NCI-H2196 (cell line): Measurements from ENCODE around the gene FYN.
"Not testable (repeated sequence)": the region's sequence is repeated elsewhere in the genome, so short reads cannot be mapped to it uniquely, and the experiment has no call there.

Experiments used
- DNase-seq: peaks from one replicate; lab custom pipeline; 2025; ENCODE audit not compliant: unreplicated experiment; lab: John Stamatoyannopoulos, UW

Gene FYN

DNA sequence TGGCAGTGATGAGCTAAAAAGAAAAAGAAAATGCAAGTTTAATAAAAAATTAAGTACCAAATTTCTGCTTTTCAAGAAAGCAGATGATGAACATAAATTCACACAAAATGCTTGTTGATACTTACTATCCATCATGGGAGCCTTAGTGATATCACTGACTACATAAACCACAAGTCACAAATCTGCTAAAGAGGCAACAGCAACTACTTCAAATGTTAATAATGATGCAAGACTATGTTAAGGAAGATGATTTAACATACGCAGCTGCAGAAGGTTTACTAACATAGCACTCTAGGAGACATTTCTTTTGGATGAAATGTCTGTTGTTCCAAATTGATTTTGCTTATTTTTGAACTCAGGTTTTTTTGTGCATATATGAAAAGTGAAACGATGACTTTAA lies 18.6 kb downstream of the FYN start:
- no peak for DNase-seq

DNA sequence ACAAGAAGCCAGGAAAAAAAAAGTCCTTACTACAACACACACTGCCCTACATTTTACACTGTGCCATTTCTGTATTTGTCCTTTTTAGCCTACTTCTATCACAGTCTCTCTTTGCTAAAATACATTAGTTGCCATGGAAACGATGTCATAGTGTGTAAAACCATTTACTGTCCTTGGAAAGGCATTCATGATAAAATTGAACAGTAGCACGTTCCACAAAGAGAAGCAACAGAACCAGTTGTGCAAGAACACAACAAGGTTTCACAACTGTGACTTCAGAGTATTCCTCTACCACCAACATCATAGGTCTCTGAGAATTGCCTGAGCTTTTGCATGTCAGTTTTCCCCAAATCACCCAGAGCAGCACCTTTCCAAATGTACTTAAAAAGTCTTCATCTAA lies 20.5 kb downstream of the FYN start:
- DNase-seq = no peak

DNA sequence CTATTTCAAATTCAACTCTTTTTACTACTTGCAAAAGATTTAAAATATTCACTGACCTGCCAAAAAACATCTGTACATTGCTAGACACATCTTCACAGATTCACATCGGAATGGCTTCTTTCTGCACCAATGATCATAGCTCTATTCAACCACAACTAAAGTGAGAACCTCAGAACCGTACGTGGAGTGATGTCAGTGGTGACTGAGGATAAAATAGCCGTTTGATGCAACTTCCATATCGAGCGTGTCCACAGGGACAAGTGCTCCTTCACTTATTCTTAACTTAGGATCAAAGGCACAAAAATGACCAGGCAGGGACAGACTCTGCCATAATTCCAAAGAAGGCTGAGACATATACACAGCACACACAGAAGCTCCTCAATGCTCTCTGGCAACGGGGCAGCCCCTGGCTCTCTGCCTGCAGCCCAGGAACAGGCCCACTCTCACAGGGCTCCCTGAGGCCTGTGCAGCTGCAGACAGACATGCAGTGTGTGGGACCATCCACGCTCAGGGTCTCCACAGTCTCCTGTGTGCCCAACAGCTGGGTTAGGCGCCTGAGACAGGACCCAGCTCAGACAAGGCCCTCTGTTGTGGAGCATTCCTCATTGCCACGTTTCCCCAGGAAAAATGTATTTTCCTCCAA lies 22.8 kb downstream of the FYN start:
- DNase-seq = no peak

DNA sequence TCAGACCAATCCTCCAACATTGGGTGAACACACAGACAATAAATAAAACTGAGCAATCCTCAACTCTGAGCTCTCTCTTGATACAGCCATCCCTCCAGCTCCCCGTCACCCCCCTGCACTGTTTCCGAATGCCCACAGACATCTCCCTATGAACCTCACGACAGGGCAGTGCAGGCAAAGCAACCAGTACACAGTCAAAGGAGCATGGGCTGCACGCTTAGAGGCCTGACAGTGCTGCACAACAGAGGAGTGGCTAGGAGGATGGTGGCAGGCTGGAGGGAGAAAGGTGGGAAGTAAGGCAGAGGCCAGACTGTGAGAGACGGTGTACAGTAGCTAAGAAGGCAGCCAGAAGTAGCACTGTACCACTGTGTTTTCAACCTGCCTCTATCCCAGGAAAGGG lies 24.0 kb downstream of the FYN start:
- DNase-seq = no peak

DNA sequence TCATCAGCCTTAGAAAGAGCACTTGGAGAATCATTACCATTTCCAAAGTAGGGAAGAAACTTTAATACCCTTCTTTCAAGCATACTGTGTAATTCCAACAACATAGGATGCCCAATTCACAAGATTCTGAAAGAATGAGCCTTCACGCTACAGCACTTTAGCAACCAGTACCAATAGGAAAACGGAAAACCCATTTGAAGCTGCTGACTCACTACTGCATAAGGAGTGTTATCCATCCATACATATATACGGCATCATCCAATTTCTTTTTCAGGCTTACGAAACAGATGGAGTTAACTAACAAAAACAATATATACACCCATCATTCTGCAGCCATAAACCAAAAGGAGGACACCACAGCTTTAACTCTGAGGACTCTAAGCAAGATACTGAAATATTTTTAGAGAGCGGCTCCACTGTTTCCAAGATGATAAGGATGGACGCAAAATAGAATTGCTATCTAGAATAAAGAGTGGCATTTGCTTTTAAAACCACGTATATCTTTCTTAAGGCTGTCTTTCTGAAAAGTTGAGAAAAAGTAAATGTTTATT lies 24.9 kb downstream of the FYN start:
- no peak for DNase-seq

DNA sequence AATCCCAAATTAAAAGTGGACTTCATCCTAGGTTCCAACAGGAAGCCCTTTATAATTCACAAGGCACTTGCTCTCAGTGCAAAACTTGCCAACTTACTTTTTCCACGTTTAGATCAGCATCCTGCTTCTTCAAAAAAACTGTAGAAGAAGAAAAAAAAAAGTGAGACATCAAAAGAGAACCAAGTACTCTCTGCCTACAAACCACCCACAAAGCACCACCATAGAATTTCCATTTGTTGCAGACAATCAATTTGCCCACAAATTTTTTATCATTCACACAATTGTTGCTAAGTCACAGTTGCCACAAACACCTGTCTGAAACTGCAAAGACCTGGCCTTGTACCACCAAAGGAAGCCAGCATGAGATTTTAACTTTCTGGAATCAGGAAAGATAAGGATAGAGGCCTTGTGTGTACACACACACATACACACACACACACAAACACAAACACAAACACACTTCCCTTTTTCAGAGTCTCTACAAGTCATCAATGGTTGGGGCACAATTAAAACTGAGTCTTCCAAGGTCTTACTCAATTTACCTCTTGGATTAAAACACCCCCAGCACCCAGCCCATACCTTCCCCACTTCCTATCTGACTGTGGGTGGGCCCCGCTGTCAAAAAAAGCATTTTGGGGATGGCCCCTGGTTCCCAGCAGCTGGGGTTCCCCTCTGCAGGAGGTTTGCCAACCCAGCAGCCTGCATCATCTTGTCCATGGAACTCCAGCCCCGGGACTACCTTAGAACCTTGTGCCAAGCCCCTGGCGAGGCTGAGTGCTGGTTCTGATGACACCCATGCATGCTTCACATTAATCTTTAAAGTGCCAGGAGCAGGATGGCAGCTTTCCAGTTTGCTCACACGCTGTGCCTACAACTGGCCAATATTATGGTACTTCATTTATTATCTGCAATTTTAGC lies 26.5 kb downstream of the FYN start:
- DNase-seq = peak; percentile 13

DNA sequence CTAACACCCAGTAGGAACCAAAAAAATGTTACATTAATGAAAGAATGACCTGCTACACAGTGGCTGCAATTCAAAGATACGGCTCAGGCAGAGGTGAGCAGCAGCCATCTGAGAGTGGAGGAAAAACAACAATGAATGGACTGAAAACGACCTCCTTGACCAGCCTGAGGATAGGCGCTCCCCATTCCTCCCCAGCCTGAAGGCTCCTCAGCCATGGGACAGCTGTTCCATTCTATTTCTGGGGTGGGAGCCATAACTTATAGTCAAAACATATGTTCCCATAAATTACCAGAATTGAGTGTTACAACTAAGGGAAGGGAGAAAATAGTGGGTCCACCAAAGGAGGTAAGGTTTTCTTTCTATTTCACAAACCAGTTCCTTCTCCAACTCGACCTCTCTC lies 27.2 kb downstream of the FYN start:
- no peak for DNase-seq

DNA sequence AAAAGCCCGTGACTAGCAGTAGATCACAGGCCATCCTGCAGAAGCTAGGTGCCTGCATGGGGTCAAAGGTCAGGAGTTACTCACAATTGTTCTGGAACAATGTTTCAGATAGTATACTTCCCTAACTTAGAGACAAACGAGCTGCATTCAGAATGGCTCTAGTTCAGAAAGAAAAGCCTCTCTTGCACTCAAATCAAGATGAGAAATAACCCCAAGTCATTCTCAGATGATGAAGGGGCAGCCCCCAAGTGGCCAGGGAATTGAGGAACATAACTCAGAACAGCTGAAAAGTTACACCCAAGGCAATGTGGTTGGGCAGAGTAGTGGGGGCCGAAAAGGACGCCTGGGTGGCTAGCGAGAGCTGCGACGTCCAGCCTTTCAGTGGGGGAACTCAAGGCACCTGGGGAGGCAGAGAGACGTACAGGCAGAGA lies 27.8 kb downstream of the FYN start:
- DNase-seq = no peak

DNA sequence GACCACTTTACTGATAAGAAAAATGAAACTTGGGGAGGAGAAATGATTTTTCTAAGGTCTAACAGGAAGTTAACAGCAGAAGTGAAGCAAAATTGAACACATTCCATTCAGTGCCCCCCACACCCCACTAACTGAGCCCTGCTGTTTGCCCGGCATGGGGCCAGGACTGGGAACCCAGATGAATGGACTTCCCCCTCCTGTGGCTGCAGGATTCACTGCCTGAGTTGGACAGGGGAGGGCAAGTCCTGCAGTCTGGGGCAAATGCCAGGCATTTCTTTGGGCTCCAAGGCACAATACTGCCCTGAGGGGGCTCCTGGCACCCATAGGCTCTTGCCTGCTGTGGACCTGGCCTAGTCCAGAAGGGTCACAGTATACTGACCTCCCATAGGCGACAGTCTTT lies 28.3 kb downstream of the FYN start:
- no peak for DNase-seq

DNA sequence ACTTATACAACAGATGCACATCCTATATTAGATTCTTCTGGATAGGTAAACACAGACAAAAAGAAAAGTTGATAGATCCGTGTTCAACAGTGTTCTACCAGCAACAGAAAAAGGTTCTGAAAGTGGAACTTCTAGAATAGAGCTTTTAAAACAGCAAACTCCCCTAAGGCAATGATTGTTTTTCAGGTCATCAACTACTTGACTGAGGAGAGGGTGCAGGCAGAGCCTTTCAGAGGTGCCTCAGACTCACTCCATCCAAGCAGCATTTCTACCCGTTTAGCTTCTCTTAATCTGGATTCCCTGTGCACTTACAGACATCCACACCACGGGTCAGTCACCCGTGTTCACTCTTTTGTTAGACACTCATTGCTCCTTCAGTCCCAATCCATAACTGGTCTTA lies 28.9 kb downstream of the FYN start:
- no peak for DNase-seq

DNA sequence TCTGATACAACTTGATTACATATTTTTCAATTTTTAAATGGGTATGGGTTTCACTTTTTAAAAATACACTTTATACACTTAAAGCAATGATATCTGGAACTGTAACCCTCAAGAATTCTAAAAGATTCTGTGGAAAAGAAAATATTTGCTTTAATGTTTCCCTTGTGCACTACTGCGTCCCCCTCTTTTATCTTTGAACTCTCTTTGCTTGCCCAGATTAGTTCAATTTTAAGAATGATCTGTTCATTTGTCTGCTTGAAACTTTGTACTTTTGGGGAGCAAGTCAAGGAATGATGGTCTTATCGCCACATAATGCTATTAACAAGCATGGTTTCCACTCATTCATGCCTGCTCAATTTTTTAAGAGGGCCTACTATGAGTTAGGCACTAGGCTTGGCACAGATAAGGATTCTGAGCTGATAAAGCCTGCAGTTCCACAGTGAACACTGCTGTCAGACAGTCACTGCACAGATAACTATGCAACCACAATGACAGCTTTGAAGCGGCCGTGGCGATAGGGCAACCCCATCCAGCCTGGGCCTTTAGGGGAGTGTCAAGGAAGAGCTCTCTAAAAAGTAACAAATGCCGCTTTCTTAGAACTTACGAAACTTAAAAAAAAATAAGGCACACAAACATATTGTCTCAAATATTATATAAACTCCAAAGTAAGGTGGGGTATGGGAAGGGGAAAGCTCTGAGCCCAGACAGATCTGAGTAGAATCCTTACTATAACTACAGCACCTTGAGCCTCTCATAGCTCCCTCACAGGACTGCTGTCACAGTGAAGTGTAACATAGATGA lies 29.7 kb downstream of the FYN start:
- no peak for DNase-seq

DNA sequence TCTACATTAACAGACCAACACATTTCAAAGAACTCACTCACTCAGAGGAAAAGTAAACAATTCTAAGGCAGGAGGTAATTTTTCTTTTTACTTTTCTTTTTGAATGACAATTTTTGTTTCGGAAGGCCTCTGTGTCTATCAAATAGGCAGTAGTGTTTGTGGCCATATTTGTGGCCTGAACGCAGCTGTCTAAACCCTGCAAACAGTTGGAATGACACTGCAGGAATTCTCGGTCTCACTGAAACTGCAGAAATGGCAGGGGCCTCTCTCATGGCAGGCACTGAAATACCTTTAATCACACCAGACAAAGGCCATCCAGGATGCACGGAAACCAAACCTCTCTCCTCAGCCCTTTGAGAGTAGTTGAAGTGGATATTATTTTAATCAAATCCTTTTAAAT lies 30.4 kb downstream of the FYN start:
- DNase-seq = no peak

DNA sequence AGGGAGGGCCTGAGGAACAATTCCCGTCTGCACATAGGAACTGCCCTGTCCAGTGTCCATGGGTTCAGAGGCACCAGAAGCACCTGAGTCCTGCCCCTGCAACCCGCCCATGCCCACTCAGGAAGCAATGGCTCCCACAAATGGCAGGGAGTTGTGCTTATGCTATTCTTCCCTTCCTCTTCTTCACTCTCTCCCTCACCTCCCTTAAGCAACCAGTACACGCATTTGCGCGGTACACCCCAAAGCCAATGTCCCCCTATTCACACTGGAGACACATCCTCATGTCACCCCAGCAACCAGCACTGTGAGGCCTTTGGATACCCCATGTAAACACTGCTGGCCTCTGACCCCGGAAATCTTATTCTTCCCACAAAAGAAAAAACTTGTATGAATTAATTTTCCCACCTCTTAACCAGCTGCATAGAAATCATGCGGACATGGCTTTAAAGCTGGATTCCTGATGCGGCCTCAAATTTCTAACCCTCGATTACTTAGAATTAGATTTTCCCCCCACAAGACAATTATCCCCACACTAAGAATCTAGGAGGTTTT lies 30.9 kb downstream of the FYN start:
- no peak for DNase-seq

DNA sequence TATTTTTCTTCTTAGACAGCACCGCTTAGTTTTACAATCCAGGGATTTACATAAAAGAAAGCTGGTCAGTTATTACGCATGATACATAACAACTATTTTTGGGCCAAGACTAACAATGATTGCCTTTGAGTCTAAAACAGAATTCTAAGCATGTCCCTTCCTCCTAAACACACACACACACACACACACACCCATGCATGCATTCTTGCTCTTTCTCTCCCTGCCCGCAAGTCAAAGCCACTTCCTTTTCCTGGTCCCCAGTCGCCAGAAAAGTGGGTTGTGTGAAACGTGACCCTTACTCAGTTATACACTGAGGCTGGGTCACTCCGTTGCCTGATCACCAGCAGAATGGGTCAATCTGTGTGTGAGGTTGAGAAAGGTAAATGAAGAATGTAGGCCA lies 31.4 kb downstream of the FYN start:
- DNase-seq = no peak

DNA sequence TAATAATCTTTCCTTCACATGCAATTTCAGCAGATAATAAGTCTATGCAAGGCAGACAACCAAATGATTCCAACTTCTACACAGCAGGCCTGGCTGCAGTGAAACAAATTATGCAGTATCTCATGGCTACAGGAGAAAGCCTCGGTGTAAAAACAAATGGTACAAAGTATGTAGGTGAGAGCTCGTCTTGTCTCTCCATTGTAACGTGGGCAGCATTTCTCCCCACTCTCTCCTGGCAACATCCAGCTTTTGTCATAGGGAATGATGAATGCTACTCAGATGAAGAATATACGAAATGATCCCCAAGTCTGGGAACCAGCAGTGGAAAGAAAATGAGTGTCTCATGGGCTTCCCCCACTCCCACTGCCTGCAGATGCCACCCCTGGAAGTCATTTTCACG lies 32.4 kb downstream of the FYN start:
- no peak for DNase-seq

DNA sequence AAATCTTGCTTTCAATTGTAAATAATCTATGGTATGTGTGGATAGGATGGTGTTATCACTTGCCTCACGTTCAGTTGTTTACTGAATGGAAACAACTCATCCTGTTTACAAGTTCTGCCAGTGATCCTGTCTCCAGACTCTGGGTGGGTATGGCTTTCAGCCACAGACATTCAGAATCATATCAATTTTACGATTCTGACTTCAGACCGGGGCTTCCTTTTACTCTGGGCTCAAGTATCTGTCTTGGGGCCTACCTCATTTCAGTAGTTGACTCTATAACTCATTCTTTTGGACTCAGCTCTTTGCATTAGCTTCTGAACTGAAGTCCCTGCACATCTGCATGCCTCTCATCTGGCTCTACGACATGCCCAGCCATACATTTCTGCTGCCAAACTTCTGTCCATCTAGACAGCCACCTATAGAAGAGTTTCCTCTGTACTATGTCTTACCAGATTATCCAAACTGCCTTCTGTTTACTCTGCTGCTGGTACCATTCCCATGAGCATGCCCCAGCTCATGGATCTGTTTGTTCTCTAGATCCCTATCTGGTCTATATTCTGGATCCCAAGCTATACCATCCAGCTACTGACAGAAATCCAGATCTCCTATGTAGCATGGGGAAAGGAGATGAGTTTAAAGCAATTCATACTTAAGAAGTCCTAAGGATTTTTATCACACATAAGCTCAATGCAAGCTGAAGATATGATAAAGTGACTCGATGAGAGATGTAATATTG lies 34.3 kb downstream of the FYN start:
- DNase-seq = no peak

DNA sequence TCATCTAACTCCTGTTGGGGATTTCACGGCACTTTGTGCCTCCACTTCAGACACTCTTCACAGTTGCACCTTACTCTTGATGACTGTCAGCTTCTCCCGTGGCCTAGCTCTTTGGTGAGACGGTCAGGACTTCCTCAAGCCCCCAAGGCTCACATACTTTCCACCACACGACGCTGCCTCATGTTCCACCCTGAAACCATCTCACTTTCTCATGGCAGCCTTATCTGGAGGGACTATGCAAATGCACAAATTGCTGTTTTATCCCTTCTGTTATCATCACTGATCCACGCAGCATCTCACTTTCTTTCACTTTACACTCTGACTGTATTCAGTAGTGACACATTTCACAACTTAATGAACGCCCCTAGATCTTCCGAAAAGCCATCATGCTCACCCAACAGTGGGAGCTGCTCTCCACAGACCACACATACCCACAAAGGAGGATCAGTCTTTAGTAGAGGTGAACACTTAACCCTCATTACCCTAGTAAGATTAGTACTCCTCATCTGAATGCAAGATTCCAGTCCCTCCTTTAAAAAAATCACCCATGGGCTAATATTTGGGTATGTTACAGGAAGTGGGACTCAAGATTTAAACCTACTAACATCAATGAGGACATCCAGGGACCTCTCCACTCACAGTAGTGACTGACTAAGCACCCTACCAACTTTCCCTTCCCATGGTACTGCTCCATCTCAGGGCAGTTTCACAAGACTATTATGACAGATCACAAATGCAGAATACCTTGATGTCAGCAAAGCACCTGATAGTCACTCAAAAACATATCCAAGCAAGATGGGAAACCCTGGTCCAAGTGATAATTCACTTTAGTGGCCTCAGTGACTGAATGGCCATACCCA lies 35.4 kb downstream of the FYN start:
- DNase-seq = no peak

DNA sequence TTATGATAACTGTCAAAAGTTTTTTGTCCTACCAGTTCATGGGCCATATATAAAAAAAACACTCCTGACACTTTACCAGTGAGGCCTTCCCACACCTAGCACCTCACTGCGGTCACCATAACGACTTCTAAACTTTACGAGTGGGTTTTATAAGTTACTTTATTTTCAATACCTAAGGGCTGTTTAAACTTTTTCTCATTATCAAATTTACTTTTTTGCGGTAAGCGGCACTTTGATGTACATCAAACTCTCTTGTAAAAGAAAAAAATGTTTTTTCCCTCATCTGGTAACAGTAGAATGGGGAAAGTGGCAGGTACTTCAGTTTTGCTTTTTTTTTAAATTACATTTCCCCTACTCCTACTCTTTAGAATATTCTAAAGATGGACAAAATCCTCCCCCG lies 36.2 kb downstream of the FYN start:
- DNase-seq = no peak

DNA sequence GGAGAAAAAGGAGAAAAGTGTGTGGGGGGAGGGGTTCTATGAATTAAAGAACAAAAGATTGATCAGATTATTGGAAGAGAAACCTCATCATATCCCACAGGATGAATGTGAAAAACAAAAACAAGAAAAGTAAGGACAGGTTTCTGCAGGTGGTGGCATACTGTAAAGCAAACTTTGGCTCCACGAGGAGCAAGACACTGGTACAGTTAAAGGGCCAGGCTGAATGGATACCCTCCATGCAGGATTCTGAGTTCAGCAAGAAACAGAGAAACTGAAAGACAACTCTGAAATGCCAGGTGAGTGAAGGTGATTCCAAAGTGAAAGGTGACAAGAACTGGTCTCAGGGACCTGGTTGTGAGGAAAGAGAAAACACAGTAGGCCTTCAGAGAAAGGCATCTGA lies 37.4 kb downstream of the FYN start:
- DNase-seq = no peak

DNA sequence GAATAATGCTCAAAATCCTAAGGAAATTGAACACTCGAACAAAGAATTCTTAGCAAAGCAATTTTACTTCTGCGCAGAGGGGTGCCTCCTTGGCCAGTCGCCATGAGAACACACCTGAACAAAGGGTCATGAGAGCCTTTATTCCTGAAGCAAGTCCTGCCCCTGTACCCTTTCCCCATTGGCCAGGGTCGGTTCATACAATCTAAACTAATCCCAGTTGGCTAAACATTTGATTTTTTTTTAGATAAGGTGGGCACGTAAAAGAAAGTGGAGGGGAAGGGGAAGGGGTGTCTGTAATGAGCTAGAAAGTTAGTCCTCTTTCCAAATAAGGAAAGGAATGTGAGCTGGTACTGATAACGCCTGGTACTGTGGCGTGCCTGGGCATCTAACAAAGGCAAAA lies 37.9 kb downstream of the FYN start:
- DNase-seq = not testable (repeated sequence)
